ENCODE measurements around the gene CCIN.
"Not testable (repeated sequence)": the region's sequence is repeated elsewhere in the genome, so short reads cannot be mapped to it uniquely, and the experiment has no call there.

Gene CCIN

GRCh38 chr9:36141761-36142160, 27.4 kb upstream of the CCIN start:
- DNase-seq = no peak

GRCh38 chr9:36142510-36143244, 26.5 kb upstream of the CCIN start:
- no peak for DNase-seq

GRCh38 chr9:36143245-36143641, 25.9 kb upstream of the CCIN start:
- DNase-seq = no peak

- DNase-seq = no peak
These were observed 24.6 kb upstream of the CCIN start for GRCh38 chr9:36144309-36145232.

GRCh38 chr9:36145970-36146369, 23.2 kb upstream of the CCIN start:
- no peak for DNase-seq

- DNase-seq = no peak
These were observed 22.5 kb upstream of the CCIN start for GRCh38 chr9:36146651-36147050.

GRCh38 chr9:36147441-36148175, 21.6 kb upstream of the CCIN start:
- DNase-seq = no peak

- DNase-seq = no peak
These were observed 20.7 kb upstream of the CCIN start for GRCh38 chr9:36148311-36149051.

- no peak for DNase-seq
These were observed 20.0 kb upstream of the CCIN start for GRCh38 chr9:36149197-36149596.

- no peak for DNase-seq
These were observed 18.4 kb upstream of the CCIN start for GRCh38 chr9:36150574-36151315.

- no peak for DNase-seq
These were observed 17.6 kb upstream of the CCIN start for GRCh38 chr9:36151316-36152210.

- no peak for DNase-seq
These were observed 16.3 kb upstream of the CCIN start for GRCh38 chr9:36152741-36153438.

- no peak for DNase-seq
These were observed 15.4 kb upstream of the CCIN start for GRCh38 chr9:36153746-36154145.

GRCh38 chr9:36154331-36154952, 14.7 kb upstream of the CCIN start:
- DNase-seq = no peak

GRCh38 chr9:36156116-36156515, 13.1 kb upstream of the CCIN start:
- DNase-seq = no peak

GRCh38 chr9:36158122-36158521, 11.1 kb upstream of the CCIN start:
- DNase-seq = no peak

GRCh38 chr9:36158917-36159316, 10.3 kb upstream of the CCIN start:
- no peak for DNase-seq

GRCh38 chr9:36159509-36159908, 9.7 kb upstream of the CCIN start:
- not testable (repeated sequence) for DNase-seq

GRCh38 chr9:36160126-36160525, 9.1 kb upstream of the CCIN start:
- not testable (repeated sequence) for DNase-seq

GRCh38 chr9:36161187-36161586, 8.0 kb upstream of the CCIN start:
- DNase-seq = no peak
